Neural crest cell (in vitro differentiated cells): ENCODE measurements around the gene GSE1. TPM values are rescaled to one million over a fixed set of nuclear protein-coding genes. Genes with fewer than 3 reads are reported as not detected.

Source experiments
- DNase-seq: peaks from one replicate; pipeline ENCODE4 v3.0.0; 2021; ENCODE audit warnings: low read depth, mixed read lengths, low spot score
- H3K27ac Mint-ChIP-seq: one replicate; pipeline ENCODE4 v1.8.0; 2021; ENCODE audit warnings: mild to moderate bottlenecking, mixed read lengths; ENCODE audit not compliant: unreplicated experiment
- H3K27me3 Mint-ChIP-seq: 2 replicates; pipeline ENCODE4 v1.8.0; 2021; ENCODE audit warnings: low read depth, mild to moderate bottlenecking, mixed read lengths
- H3K36me3 Mint-ChIP-seq: 2 replicates; pipeline ENCODE4 v1.8.0; 2021; ENCODE audit warnings: low read depth, mild to moderate bottlenecking, mixed read lengths
- H3K4me1 Mint-ChIP-seq: 2 replicates; pipeline ENCODE4 v1.8.0; 2021; ENCODE audit warnings: mixed read lengths
- H3K4me3 Mint-ChIP-seq: one replicate; pipeline ENCODE4 v1.8.0; 2021; ENCODE audit warnings: mild to moderate bottlenecking, mixed read lengths
- H3K9me3 Mint-ChIP-seq: 2 replicates; pipeline ENCODE4 v1.8.0; 2021; ENCODE audit warnings: mixed read lengths
- CTCF ChIP-seq: fragments of 200-600 bp; sonication (generic); conservative IDR thresholded peaks from 2 replicates; pipeline ENCODE4 v1.5.0; 2021; ENCODE audit warnings: antibody characterized with exemption, mild to moderate bottlenecking
- total RNA-seq: library from RNA; stranded (reverse); gene quantifications from 2 replicates; pipeline ENCODE4 v1.2.1, GENCODE V29; 2021

Gene GSE1
- total RNA-seq, 1 donor from 2014 or later: 27.3 TPM

DNA sequence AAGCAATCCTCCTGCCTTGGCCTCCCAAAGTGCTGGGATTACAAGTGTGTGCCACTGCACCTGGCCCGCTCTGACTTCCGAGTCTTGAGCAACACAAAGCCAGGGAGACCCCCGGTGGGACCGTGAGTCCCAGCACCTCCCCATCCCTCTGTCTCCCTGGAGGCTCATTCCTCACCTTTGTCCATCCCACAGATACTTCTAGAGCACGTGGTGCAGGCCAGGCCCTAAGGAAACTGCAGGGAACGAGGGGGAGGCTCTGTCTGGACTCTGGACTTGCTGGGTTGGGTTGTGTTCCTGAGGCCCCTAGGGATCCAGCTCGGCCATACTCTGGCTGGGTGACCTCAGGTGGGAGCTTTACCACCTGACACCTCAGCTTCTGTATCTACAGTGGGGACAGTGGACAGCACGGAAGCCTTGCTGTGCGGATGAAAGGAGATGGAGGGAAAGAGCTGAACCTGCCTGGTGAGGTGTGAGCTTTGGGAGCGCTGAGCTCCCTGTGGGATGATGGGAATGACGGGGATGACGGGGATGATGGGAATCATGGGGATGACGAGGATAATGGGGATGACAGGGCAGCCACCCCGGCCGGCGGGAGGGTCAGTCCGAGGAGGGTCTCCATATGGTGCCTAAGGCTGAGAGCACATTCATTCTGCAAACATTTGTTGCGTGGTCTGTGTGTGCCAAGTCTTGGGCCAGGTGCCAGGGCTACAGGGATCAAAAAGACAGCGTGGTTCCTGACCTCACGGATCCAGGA, 111.2 kb downstream of the GSE1 start:
- no peak for DNase-seq
- Mint-ChIP-seq H3K4me1 (peaks cover 10% of the 10 kb centered on the region), H3K4me3 (no peak overlapping the region), H3K36me3 (no peaks in the 10 kb centered on the region), H3K27ac (no peak overlapping the region), H3K9me3 (no peaks in the 10 kb centered on the region), H3K27me3 (no peaks in the 10 kb centered on the region)
- TF ChIP-seq CTCF: no peak

DNA sequence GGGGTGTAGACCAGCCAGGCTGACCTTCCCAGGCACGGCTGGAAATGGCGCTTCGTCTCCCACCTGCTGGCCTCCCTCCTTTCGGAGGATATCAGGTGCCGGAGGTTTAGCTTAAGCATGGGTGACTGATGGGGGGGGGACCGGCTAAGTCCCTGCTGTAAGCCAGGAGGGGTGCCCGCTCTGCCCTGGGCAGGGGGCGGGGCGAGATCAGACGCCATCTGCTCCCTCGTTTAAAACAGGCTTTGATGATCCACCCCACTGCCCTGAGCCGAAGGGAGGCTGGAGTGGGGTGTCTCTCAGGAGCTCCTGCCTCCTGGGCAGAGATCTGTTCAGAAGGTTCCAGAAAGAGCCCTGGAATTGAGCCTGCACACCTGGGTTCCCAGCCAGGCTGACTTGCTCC, 111.8 kb downstream of the GSE1 start:
- Mint-ChIP-seq H3K27me3 (no peaks in the 10 kb centered on the region), H3K36me3 (no peaks in the 10 kb centered on the region), H3K27ac (no peak overlapping the region), H3K4me3 (no peak overlapping the region), H3K4me1 (peaks cover 15% of the 10 kb centered on the region), H3K9me3 (no peaks in the 10 kb centered on the region)
- TF ChIP-seq CTCF: no peak
- DNase-seq: no peak

Other genes starting within 250 kb of the GSE1 start
- 74.0 and 82.2 TPM in 2 replicates for gene GINS2, start 75.6 kb downstream of the GSE1 start, total RNA-seq
- 1.2 TPM in 2 replicates for gene C16orf74, start 137.8 kb downstream of the GSE1 start, total RNA-seq
- 44.1 and 48.3 TPM in 2 replicates for gene EMC8, start 186.2 kb downstream of the GSE1 start, total RNA-seq
- 426 and 434 TPM in 2 replicates for gene COX4I1, start 186.4 kb downstream of the GSE1 start, total RNA-seq